ENCODE measurements around the gene NTN3. TPM values are rescaled to one million over a fixed set of nuclear protein-coding genes. Genes with fewer than 3 reads are reported as not detected.

NTN3 gene
- polyA plus RNA-seq, 1 of the 3 experiments (the other 2 are of a cell fraction), result 0.28 TPM

DNA sequence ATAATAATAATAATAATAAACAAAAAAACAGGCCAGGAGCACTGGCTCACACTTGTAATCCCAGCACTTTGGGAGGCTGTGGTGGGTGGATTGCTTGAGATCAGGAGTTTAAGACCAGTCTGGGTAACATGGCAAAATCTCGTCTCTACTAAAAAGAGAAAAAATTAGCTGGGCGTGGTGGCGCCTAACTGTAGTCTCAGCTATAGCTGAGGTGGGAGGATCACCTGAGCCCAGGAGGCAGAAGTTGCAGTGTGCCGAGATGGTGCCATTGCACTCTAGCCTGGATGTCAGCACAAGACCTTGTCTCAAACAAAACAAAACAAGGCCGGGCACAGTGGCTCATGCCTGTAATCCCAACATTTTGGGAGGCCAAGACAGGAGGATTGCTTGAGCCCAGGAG, 23.9 kb downstream of the NTN3 start:
- no peaks in the 10 kb centered on the region for H3K79me2 ChIP-seq (ENCODE audit: insufficient read depth)
- no peak overlapping the region for H3K27ac ChIP-seq (ENCODE audit: low read depth in 2 of 2, low read length in 1 of 2)
- peaks cover 0 to 16% of the 10 kb centered on the region in 2 experiments for H3K36me3 ChIP-seq (replicated peaks in 1 of 2; ENCODE audit: control insufficient read depth in 1 of 2, insufficient read depth in 2 of 2, low read length in 1 of 2)
- TF ChIP-seq, protein P1, sequence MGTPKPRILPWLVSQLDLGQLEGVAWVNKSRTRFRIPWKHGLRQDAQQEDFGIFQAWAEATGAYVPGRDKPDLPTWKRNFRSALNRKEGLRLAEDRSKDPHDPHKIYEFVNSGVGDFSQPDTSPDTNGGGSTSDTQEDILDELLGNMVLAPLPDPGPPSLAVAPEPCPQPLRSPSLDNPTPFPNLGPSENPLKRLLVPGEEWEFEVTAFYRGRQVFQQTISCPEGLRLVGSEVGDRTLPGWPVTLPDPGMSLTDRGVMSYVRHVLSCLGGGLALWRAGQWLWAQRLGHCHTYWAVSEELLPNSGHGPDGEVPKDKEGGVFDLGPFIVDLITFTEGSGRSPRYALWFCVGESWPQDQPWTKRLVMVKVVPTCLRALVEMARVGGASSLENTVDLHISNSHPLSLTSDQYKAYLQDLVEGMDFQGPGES (IDR thresholded peaks at IDR 0.05; ENCODE audit: low read depth, low read length), result no peak
- TF ChIP-seq CHD2 (IDR thresholded peaks at IDR 0.05; ENCODE audit: low read length, partially characterized antibody) (no peak), NFIC (IDR thresholded peaks at IDR 0.05; ENCODE audit: borderline replicate concordance) (no peak), GABPA (IDR thresholded peaks at IDR 0.05; ENCODE audit: low read depth) (no peak), EZH2phosphoT487 (IDR thresholded peaks at IDR 0.05; ENCODE audit: borderline replicate concordance, low read depth) (no peak), EP300 (IDR thresholded peaks at IDR 0.05; ENCODE audit: borderline replicate concordance in 1 of 2, low read depth in 1 of 2, low read length in 1 of 2) (no peak), YY1 (IDR thresholded peaks at IDR 0.05; ENCODE audit: low read depth) (no peak), TAF1 (IDR thresholded peaks at IDR 0.05; ENCODE audit: borderline replicate concordance, low read depth, low read length) (no peak), MEF2A (IDR thresholded peaks at IDR 0.05; ENCODE audit: borderline replicate concordance, low read depth) (no peak), RFX5 (IDR thresholded peaks at IDR 0.05; ENCODE audit: low read length) (no peak), SIN3A (IDR thresholded peaks at IDR 0.05; ENCODE audit: borderline replicate concordance, low read depth, low read length) (no peak), TEAD4 (IDR thresholded peaks at IDR 0.05; ENCODE audit: borderline replicate concordance, insufficient read depth) (no peak)
- TF ChIP-seq, protein P2, sequence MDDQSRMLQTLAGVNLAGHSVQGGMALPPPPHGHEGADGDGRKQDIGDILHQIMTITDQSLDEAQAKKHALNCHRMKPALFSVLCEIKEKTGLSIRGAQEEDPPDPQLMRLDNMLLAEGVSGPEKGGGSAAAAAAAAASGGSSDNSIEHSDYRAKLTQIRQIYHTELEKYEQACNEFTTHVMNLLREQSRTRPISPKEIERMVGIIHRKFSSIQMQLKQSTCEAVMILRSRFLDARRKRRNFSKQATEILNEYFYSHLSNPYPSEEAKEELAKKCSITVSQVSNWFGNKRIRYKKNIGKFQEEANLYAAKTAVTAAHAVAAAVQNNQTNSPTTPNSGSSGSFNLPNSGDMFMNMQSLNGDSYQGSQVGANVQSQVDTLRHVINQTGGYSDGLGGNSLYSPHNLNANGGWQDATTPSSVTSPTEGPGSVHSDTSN (IDR thresholded peaks at IDR 0.05), result no peak
- TF ChIP-seq, protein P3, sequence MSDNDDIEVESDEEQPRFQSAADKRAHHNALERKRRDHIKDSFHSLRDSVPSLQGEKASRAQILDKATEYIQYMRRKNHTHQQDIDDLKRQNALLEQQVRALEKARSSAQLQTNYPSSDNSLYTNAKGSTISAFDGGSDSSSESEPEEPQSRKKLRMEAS (IDR thresholded peaks at IDR 0.05; ENCODE audit: low read depth), result no peak
- ChIA-PET POLR2A (no interaction called here), CTCF (interaction anchor here (1.4 kb wide), 1 partner anchor 22 kb away, joined by 3 read pairs; no protein-coding TSS in a partner anchor)
- no peak overlapping the region for H3K4me2 ChIP-seq
- WGBS (ENCODE audit: low lambda C conversion rate), result 98% methylated on average over 5 of the region's 5 CpGs
- H3K9me3 ChIP-seq, result no peaks in the 10 kb centered on the region
- H3K4me1 ChIP-seq (ENCODE audit: control insufficient read depth in 1 of 2, insufficient read depth in 2 of 2, low read depth in 1 of 2, low read length in 1 of 2), result peaks cover 0 to 17% of the 10 kb centered on the region in 2 experiments; a peak in 1 of 4 replicates
- H3K9ac ChIP-seq, result no peak overlapping the region
- no peaks in the 10 kb centered on the region for H4K20me1 ChIP-seq (ENCODE audit: insufficient read depth)
- no peaks in the 10 kb centered on the region for H3F3A ChIP-seq (replicated peaks; ENCODE audit: insufficient read depth)
- no peaks in the 10 kb centered on the region for H3K9me2 ChIP-seq
- no peak overlapping the region for H3K4me3 ChIP-seq (ENCODE audit: low read depth in 2 of 2, low read length in 1 of 2)
- no peak overlapping the region for H2AFZ ChIP-seq (ENCODE audit: low read depth)
- H3K27me3 ChIP-seq (ENCODE audit: insufficient read depth), result no peaks in the 10 kb centered on the region
- no peak for DNase-seq
